Islet of Langerhans (tissue), 1 donor: ENCODE measurements around the gene PUS10.
"Not testable (repeated sequence)": the region's sequence is repeated elsewhere in the genome, so short reads cannot be mapped to it uniquely, and the experiment has no call there.

ENCODE experiments used
- FAIRE-seq: peaks from one replicate; lab custom pipeline; 2011; peaks lifted over from hg19 to GRCh38; lab: Jason Lieb, UNC

Gene PUS10

DNA sequence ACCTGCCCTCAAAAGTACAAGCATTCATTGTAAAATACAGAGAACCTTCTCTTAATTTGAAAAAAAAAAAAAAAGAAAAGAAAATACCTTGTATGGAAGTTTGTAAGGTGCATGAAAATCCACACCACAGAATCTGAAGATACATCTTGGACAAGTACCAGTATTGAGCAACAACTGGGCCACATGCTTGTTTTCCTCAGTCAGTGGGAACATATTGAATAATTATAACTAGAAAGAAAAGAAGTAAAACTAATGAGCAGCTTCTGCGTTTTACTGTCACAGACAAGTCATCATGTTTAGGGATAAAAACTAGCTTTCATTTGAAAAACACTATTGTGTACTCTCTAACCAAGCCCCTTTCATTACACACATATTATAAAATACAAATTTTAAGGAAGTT is 6.4 kb downstream of the PUS10 start:
- no peak for FAIRE-seq

- no peak for FAIRE-seq
Measured at GRCh38 chr2:61009355-61009754, 8.7 kb downstream of the PUS10 start.

GRCh38 chr2:61006486-61007105 is 11.5 kb downstream of the PUS10 start:
- FAIRE-seq, result no peak

DNA sequence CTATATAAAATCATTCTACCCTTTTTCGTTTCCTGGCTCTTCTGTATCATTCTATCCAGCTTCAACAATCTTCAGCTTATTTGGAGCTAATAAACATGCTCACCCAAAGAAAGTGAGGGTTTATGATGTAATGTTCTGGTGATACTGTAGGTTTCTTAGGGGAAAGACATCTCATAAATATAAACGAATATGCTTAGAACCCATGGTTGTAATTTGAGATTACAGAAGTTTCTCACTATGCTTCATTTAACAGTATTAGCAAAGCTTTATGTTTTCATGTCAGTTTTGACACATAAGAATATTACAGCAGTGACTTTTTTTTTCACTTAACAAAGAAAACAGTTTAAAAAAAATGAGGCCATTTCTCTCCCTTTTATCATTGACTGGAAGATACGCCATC is 12.3 kb downstream of the PUS10 start:
- FAIRE-seq, result no peak

- FAIRE-seq, result peak; percentile 90
Measured at GRCh38 chr2:60998628-60999545, 19.2 kb downstream of the PUS10 start.

GRCh38 chr2:60994131-60994530 is 23.9 kb downstream of the PUS10 start:
- no peak for FAIRE-seq

DNA sequence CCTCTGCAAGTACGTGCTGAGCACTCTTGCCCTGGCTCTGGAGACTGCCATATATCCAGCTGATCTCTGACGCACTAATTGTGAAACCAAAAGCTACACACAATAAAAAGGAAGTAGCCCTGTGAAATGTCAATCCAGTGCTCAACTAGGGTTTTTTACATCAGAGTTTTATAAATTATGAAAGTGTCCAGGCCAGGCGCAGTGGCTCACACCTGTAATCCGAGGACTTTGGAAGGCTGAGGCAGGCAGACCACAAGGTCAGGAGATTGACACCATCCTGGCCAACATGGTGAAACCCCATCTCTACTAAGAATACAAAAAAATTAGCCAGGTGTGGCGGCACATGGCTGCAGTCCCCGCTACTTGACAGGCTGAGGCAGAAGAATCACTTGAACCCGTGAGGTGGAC is 25.1 kb downstream of the PUS10 start:
- no peak for FAIRE-seq

GRCh38 chr2:60991644-60992043 is 26.4 kb downstream of the PUS10 start:
- no peak for FAIRE-seq

- no peak for FAIRE-seq
Measured at GRCh38 chr2:60989259-60989658, 28.8 kb downstream of the PUS10 start.

- not testable (repeated sequence) for FAIRE-seq
Measured at GRCh38 chr2:60987656-60988055, 30.4 kb downstream of the PUS10 start.

GRCh38 chr2:60987041-60987440 is 31.0 kb downstream of the PUS10 start:
- FAIRE-seq, result no peak

GRCh38 chr2:60984720-60985119 is 33.3 kb downstream of the PUS10 start:
- no peak for FAIRE-seq

- not testable (repeated sequence) for FAIRE-seq
Measured at GRCh38 chr2:60982066-60982465, 36.0 kb downstream of the PUS10 start.

GRCh38 chr2:60980071-60980815 is 37.8 kb downstream of the PUS10 start:
- no peak for FAIRE-seq

- FAIRE-seq, result no peak
Measured at GRCh38 chr2:60979231-60979630, 38.8 kb downstream of the PUS10 start.

GRCh38 chr2:60977562-60977895 is 40.5 kb downstream of the PUS10 start:
- FAIRE-seq, result no peak

GRCh38 chr2:60976875-60977561 is 41.0 kb downstream of the PUS10 start:
- FAIRE-seq, result no peak

- no peak for FAIRE-seq
Measured at GRCh38 chr2:60976256-60976850, 41.7 kb downstream of the PUS10 start.

- no peak for FAIRE-seq
Measured at GRCh38 chr2:60974652-60975051, 43.4 kb downstream of the PUS10 start.

DNA sequence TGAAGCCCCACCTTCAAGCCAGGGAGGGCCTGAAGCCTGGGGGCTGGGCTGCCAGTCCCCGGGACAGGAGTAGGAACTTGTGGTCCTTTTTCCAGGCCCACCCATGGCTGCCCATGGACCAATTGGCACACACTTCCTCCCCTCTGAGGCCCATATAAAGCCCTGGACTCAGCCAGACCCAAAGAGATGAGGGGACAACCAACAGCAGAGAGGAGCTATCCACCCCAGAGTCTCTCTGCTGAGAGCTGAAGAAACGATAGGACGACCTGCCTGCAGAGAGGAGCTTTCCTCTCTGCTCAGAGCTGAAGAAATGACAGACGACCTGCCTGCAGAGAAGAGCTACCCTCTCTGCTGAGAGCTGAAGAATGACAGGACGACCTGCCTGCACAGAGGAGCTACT is 44.4 kb downstream of the PUS10 start:
- no peak for FAIRE-seq

DNA sequence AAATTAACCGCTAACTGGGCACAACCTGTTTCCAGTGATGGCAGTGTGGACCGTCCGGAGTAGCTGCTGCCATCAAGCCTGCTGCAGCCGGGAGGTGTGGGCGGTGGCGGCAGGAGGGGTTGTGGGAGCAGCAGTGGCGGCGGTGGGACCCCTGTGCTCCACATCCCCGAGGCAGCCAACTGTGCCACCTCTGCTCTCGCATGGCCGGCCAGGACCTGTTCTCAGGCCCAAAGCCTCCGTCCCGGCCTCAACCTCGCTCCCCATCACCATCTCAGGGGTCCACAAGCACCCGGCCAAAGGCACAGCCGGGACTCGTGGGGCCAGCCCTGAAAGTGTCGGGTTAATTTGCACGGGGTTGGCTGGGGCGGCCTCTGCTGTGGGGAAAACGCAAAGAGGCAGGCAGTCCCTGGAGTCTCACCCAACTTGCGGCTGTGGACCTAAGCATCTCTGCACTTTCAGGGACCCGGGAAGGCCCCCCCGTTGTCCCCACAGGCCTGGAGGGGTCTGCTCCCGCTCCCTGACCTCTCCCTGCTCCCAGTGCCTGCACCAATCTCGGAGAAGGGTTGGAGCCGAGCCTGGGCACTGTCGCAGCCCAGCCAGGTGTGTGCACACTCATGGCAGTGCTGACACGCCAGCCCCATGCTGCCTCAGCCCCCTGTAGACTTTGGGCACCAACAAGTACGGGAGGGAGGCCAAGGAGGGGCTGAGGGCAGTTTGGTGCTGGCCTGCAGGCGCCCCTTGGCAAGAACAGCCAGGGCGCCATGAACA is 45.0 kb downstream of the PUS10 start:
- no peak for FAIRE-seq
